NK-92 (cell line): ENCODE measurements around the gene IL5.
A peak's percentile ranks its signal among the peaks of the same experiment; 100 is the strongest.
"Not testable (repeated sequence)": the region's sequence is repeated elsewhere in the genome, so short reads cannot be mapped to it uniquely, and the experiment has no call there.

Experiments used
- DNase-seq: peaks from one replicate; lab custom pipeline; 2025; ENCODE audit not compliant: unreplicated experiment; lab: John Stamatoyannopoulos, UW

The IL5 gene

DNA sequence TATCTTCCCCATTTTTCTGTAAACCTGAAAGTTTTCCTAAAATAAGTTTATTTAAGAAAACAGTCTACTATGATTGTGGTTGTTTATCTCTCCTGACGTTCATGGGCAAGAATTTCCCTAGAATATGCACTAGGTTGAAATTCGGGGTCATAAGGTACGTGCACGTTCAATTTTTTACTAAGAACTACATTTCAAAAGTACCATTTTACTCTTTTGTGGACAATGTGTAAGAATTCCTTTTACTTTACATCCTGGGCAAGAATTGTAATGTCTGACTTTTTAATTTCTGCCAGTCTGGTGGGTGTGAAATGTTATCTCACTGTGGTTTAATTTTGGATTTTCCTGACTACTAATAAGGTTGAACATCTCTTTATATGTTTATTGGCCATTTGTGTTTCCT is 12.4 kb downstream of the IL5 start:
- no peak for DNase-seq

DNA sequence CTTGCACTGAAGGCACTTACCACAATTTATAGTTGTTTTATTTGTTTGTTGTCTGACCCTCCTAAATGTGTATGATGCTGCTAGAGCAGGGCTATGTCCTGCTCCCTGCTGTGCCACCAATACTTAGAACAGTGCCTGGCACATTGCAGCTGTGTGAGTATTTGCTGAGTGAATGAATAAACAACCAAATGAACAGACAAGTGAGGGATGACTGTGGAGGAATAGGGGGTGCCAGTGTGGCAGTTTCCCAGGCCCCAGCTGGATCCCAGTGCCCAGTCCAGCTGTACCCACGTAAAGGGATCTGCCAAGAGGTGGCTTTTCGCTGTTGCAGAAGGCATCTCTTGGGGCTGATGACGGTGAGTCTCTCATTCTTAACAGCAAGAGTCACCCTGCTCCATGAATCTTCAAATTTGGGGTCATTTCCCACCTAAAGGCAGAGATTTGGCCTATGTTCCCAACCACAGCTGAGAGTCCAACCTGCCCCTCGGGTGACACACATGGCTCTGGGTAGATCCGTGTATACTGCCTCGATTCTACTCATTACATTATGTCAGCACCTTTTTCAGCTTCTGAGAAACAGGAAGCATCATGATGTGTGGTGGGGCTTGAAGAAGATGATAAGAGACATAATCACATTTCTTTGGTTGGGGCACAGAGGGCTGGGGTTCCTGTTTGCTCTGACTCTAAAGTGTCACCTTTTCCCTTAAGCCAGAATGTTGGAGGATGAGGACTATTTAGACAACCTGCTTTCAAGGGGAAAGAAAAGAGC is 14.3 kb downstream of the IL5 start:
- DNase-seq = no peak

DNA sequence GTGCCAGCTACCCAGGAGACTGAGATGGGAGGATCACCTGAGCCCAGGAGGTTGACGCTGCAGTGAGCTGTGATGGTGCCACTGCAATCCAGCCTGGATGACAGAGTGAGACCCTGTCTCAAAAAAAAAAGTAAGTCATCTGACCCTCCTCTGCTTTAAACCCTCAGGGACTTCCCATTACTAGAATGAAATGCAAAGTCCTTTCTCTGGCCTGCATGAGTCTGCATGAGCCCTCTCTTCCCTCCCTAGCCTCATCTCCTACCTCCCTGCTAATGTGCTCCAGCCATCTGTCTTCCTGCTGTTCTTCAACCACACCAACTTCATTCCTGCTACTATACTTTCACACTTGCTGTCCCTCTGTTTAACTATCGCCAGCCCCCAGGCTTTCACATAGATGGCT is 15.3 kb downstream of the IL5 start:
- no peak for DNase-seq

DNA sequence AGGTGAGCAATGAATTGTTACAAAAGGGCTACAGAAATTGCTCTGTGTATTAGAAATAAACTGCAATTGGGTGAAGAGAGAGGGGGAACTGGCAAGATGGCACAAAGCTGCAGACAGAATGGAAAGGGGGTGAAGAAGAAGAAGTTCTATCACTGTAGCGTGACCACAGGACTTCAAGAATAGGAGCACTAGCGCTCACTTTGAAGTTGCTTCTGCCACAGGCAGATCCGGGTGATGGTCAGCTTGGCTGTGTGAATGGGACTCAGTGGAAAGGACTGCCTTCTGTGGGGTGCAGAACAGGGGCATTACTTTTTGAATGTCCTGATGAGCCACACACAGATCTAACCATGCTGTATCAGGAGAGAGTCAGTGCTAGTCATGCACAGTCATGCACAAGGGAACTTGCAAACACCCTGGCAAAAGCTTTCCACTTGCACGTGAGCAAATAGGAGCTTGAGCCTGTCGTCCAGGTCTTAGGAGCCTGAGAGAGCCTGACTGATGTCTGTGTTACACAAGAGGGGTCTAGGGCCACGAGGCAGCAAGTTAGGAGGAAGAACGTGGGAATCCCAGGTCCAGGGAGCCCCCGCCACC is 16.3 kb downstream of the IL5 start:
- DNase-seq = no peak

DNA sequence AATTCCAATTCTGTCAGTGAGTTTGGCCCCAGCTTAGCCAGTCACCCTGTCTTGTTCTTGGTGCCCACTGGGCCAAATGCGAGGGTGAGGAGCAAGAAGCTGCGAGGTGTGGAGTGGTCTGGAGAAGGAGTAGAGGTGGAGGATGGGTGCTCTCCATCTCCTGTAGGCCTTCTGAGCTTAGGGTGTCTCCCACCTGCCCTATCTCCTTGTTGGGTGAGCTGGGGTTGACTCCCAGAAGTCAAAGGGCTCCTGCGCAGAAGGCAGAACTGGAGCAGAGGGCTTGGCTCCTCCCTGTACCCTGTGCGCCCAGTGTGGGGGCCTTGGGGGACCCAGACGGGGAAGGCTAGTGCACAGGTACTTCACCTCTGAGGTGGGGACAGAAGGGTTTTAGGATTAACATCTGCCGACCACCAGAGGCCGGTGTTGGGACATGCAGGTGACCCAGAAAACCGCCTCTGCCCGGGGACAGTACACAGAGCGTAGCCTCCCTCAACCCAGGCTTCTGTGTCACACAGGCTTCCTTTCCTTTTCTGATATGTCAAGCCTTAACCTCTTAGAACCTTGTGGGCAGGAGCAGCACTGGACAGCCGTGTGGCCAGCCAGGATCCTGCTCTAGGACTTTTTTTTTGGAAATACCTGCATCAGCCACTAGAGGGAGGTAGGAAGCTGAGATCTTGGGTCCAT is 16.9 kb downstream of the IL5 start:
- no peak for DNase-seq

DNA sequence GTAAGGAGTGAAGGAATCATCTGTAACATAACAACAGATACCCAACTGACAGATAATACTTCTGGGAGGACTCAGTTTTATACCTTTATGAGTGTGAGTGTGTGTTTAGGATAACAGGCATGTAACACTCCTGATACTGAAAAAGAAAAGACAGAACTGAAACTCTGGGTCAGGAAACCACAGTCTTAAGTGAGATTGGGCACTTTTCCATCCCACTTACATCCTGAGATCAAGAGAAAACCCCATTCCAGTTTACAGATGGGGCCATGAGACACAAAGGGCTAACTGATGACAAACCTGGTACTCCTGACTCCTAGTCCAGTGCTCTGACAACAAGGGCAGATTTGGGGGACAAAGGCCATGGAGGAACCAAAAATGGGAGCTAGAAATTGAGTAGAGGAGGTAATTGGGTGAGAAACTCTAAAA is 18.0 kb downstream of the IL5 start:
- DNase-seq = no peak

DNA sequence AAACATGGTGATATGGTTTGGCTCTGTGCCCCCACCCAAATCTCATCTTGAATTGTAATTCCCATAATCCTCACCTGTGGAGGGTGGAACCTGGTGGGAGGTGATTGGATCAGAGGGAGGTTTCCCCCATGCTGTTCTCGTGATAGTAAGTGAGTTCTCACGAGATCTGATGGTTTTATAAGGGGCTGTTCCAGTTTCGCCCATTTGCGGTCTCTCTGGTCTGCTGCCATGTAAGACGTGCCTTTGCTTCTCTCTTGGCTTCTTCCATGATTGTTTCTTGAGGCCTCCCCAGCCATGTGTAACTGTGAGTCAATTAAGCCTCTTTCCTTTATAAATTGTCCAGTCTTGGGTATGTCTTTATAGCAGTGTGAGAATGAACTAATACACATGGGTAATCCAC is 18.4 kb downstream of the IL5 start:
- not testable (repeated sequence) for DNase-seq

DNA sequence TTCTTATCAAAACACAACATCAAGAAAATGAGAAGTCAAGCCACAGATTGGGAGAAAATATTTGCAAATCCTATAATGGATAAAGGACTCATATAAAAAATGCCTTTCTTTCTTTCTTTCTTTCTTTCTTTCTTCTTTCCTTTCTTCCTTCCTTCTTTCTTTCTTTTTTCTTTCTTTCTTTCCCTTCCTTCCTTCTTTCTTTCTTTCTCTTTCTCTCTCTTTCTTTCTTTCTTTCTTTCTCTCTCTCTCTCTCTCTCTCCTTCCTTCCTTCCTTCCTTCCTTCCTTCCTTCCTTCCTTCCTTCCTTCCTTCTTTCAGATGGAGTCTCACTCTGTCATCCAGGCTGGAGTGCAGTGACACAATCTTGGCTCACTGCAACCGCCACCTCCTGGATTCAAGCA is 21.3 kb downstream of the IL5 start:
- DNase-seq = not testable (repeated sequence)

DNA sequence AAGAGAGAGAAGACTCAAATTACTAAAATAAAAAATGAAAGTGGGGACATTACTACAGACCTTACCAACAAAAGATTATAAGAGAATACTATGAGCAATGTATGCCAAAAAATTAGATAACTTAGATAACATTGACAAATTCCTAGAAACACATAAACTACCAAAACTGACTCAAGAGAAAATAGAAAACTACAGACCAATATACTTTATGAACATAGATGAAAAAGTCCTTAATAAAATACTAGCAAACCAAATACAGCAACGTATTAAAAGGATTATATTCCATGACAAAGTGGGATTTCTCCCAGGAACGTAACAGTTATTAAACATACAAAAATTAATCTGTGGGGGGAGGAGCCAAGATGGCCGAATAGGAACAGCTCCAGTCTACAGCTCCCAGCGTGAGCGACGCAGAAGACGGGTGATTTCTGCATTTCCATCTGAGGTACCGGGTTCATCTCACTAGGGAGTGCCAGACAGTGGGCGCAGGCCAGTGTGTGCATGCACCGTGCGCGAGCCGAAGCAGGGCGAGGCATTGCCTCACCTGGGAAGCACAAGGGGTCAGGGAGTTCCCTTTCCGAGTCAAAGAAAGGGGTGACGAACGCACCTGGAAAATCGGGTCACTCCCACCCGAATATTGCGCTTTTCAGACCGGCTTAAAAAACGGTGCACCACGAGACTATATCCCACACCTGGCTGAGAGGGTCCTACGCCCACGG is 29.5 kb downstream of the IL5 start:
- DNase-seq = not testable (repeated sequence)

DNA sequence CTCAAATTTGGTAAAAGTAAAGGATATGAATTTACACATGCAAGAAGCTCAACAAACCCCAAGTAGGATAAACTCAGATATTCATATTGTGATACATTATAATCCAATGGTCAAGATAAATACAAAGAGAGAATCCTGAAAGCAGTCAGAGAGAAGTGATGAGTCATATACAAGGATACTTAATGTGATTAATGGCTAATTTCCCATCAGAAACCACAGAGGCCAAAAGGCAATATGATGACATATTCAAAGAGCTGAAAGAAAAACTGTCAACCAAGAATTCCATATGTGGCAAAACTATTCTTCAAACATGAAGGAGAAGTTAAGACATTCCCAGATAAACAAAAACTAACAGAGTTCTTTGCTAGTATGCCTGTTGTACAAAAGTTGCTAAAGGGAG is 33.2 kb downstream of the IL5 start:
- no peak for DNase-seq

DNA sequence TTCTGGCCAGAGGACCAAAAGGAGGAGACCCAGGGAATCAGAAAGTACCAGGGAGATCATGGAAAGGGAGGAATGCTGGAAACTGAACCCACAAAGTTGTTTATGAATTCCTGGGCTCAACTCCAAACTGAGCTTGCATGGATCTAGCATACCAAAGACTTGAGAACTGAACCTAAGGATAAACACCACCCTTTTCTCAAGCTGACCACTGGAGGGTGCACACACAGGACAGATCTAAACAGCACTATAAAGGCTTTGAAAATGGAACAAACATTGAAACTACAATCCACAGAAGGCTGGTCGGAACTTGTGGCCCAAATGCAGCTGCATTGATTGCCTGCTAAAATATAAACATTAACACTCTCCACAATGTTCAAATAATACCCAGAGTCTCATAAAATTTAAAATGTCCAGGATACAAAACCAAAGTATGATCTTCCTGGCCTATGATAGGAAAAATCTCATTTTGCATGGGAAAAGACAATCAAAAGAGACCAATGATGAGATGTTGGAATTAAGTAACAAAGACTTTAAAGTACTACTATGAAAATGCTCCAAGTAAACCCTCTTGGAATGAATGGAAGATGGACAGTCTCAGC is 37.1 kb downstream of the IL5 start:
- DNase-seq = no peak

DNA sequence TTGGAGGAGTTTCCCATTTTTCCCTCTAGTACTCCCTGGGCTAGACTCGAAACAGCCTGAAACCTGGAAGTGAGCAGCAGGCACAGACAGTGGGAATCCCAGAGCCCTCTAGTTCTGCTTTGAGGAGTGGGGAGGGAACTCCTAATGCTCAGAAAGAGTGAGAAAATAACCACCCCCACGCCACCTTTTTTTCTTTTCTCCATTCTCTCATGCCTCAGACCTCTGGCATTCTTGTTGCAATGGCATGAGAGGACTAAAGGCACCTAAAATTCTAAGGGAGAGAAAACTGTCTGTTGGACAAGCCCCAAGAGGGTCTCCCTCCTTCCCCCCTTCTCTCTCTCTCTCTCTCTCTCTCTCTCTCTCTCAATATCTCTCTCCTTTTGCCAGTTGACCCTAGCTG is 37.7 kb downstream of the IL5 start:
- no peak for DNase-seq

DNA sequence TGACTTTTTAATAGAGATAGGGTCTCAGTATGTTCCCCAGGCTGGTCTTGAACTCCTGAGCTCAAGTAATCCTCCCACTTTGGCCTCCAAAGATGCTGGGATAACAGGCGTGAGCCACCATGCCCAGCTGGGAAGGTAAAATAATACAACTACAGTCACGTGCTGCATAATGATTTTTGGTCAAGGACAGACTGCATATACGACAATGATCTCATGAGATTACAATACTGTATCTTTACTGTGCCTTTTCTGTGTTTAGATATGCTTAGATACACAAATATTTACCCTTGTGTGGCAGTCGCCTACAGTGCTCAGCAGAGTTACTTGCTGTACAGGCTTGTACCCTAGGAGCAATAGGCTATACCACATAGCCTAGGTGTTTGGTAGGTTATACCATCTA is 38.6 kb downstream of the IL5 start:
- no peak for DNase-seq

DNA sequence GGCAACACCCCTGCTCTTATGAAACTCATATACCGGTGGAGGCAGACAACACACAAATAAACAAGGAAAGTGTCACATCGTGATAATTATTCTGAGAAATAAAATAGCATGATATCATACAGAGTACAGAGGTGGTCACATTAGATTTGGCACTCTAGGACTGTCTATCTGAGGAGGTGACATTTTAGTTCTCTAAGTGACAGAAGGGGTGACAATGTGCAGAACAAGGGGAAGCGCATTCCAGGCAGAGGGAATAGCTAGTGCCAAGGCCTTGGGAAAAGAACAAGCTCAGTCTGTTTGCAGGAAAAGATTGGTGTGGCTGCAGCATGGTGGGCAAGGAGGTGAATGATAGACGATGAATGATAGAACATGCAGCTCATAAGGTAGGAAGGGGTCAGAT is 40.1 kb downstream of the IL5 start:
- DNase-seq = no peak

DNA sequence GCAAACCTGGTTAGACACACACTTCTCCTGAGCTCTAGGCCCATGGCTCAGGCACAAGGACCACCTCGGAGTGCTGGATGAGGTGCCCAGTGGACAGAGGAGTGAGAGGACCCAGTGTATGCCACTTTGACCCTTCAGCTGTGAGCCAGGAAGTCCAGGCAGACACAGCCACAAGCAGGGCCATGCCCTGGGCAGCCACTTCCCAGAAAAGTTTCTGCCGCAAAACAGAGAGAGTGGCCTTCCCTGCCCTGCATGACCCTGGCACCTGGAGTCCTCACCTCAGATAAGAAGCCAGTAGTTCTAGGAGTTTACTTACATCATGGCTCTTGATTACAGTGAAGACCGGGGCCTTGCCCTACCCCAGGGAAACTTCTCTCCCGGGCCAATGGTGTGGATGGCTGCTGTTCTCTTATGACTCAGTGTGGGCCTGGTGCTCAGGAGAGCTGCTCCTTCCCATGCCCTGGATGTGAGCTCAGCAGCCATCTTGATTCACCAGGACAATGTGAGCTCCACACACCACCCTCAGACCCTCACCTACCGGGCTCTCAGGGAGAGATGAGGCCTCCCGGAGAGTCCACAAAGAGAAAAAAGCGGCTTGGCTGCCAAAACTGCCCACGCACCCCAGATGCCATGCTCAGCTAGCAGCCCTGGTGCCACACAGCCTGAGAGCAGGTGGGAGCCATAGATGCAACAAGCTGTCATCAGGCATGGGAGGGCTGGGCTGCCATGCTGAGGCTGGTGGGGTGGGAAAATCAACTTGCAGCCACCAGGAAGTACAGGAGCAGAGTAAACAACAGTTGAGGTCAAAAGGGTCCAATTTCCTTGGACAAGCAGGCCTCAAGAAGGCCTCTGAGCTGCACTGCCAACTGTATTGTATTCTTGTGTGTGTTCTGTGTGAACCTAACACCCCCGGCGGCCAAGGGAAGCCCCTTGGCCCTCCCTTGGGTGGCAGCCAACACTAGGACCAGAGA is 41.1 kb downstream of the IL5 start:
- DNase-seq = no peak

DNA sequence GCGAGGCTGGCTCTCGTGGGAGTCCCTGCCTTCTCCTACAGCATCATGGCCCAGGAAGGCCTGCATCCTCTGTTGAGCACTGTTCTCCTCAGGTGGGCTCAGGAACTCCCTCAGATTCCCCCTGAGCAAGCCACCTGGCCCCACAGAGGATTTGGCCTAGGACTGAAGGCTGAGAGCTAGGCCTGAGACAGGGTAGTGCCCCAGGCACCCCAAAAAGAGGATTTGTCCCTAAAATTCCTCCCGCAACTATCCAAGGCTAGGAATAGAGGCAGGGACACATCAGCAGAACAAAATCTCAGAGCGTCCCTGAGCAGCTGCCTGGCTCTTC is 41.7 kb downstream of the IL5 start:
- DNase-seq = no peak

DNA sequence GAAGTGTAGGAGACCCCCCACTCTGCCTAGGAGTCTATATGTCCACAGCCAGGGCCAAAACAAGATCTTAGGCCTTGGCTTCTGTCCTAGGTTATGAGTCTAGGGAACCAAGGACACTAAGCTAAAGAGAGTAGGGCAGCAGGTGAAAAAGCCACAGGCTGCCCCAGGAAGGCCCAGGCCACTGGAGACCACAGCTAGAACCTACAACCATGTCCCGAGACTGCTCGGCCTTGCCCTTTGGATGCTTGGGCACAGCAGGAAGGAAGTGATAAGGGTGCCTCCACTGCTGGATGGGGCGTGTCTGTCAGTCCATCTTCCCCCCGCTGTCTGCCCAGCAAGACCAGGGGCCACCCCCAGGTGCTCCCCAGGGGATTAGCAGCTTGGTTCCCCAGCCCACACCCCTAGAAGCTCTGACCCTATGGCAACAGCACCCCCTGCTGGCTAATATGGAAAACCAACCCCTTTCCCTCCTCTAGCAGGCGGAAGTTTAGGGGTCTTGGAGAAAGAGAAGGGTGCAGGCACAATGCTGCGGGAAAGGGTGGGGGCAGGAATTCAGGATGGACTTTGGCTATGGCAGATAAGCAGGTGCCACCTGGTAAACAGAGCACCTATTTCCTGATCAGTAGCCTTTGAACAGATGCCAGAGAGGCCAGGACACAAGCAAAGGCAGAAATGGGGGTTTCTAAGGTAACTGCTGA is 42.2 kb downstream of the IL5 start:
- DNase-seq = peak; percentile 29

DNA sequence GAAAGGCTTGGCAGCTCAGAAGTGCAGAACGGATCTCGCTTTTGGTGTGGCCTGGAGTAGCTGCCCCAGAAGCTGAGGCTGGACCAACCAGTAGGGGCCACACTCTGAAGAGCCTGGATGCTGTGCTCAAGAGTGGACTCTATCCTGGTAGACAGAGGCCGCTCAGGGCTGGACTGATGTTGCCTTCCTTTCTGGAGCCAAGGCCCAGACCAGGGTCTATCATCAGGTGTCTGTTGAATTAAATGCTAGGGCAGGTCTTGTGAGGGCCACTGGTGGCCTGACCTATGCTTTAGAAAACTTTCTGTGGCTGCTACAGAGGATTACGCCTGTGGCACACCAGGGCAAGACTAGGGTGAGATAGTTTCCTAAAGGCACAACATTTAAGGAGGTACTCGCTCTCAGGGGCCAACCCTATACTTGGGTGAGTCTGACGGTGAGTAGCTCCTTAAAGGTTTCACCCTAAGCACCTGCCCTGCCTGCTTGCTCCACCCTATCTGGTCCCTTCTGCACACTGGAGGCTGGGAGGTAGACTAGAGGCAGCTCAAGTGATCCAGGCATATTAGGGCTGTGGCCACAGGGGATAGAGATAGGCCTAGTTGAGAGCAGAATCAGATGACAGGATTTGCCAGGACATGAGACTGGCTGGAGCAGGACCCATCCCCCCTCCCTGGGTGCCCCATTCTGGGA is 42.9 kb downstream of the IL5 start:
- no peak for DNase-seq
